Left forelimb (tissue), 1 donor: ENCODE measurements around the gene POLR2A.

ENCODE experiments used
- DNase-seq: peaks from one replicate; pipeline ENCODE4 v3.0.0-alpha.2; 2018; ENCODE audit warnings: low spot score

Gene POLR2A

GRCh38 chr17:7508145-7508544 is 24.0 kb downstream of the POLR2A start:
- no peak for DNase-seq

- DNase-seq = no peak
These were observed 24.7 kb downstream of the POLR2A start for GRCh38 chr17:7508846-7509245.

GRCh38 chr17:7509937-7510336 is 25.8 kb downstream of the POLR2A start:
- no peak for DNase-seq

- no peak for DNase-seq
These were observed 26.9 kb downstream of the POLR2A start for GRCh38 chr17:7511108-7511507.

- DNase-seq = no peak
These were observed 27.9 kb downstream of the POLR2A start for GRCh38 chr17:7512105-7512504.

- no peak for DNase-seq
These were observed 28.8 kb downstream of the POLR2A start for GRCh38 chr17:7512824-7513540.

GRCh38 chr17:7513850-7514419 is 29.8 kb downstream of the POLR2A start:
- DNase-seq = no peak

- DNase-seq = no peak
These were observed 31.9 kb downstream of the POLR2A start for GRCh38 chr17:7515911-7516610.

- no peak for DNase-seq
These were observed 38.9 kb downstream of the POLR2A start for GRCh38 chr17:7523033-7523432.

GRCh38 chr17:7528842-7529241 is 44.7 kb downstream of the POLR2A start:
- DNase-seq = no peak

GRCh38 chr17:7530023-7530900 is 46.1 kb downstream of the POLR2A start:
- DNase-seq = no peak

GRCh38 chr17:7538050-7538449 is 53.9 kb downstream of the POLR2A start:
- no peak for DNase-seq

- DNase-seq = no peak
These were observed 54.9 kb downstream of the POLR2A start for GRCh38 chr17:7538891-7539545.

- DNase-seq = no peak
These were observed 57.0 kb downstream of the POLR2A start for GRCh38 chr17:7541074-7541621.

- no peak for DNase-seq
These were observed 60.7 kb downstream of the POLR2A start for GRCh38 chr17:7544911-7545310.

GRCh38 chr17:7548585-7549400 is 64.6 kb downstream of the POLR2A start, which contains the start of gene TNFSF12:
Gene TNFSF12 (plus strand): TSS chr17:7549058. CDS start chr17:7549154, 96 bp downstream.
- peak; percentile 80 for DNase-seq
